NOMO-1 treated with dmso at 0.1 percent for 144 hours (cell line): ENCODE measurements around the gene LRP6.
"Not testable (repeated sequence)": the region's sequence is repeated elsewhere in the genome, so short reads cannot be mapped to it uniquely, and the experiment has no call there.

Experiments used
- DNase-seq: peaks from one replicate; lab custom pipeline; 2025; ENCODE audit not compliant: unreplicated experiment; lab: John Stamatoyannopoulos, UW

LRP6 gene

DNA sequence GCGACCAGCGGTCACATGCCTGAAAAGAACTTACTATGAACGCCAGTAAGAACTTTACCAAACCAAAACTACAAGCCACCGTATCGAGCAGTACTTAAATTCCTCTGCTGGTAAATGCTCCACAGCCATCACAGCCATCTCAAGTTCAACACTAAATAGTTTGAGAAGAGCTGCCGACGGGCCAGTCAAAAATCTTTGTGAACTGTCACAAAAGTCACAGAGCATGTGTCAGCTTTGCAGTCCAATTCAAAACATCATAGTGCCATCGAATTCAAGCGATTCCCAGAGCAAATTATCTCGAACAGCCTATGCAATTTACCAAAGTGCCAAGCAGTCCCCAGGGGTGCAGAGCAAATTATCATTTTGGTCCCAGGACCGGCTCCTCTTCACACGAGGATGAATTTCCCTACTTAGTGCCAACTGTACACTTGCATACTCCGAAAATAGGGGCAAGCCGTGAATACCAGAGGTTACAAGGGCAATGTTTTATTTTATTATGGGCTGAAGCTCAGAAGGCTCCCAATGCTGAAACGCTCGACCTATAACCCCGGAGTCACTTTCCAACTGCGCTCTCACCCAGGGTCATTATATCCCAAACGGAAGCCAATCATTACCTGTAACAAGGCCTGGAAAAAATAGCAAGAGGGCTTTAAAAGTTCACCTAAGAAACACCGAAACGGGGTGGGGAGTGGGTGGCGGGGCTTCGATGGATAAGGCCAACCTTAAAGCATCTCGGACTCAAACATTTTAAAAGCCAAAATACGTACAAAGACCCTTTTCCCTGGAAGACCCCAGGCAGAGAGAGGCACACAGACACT is 1.1 kb downstream of the LRP6 start:
- DNase-seq: no peak

DNA sequence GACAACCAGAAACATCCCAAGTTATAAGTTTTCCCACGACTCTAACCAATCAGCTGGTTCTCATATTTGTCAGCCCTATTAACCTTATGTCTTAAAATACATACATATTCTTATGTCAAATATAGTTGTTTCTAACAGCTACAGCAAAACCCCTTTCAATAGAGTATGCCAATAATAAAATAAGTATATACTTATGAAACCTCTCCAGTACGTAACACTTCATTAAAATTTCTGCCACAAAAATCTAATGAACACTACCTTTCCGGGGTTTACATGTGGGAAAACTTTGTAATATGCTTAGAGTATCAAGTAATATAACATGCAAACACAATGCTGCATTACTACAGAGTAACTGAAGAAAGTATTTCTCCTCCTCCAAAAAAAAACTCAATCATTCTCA is 1.8 kb downstream of the LRP6 start:
- DNase-seq: no peak

DNA sequence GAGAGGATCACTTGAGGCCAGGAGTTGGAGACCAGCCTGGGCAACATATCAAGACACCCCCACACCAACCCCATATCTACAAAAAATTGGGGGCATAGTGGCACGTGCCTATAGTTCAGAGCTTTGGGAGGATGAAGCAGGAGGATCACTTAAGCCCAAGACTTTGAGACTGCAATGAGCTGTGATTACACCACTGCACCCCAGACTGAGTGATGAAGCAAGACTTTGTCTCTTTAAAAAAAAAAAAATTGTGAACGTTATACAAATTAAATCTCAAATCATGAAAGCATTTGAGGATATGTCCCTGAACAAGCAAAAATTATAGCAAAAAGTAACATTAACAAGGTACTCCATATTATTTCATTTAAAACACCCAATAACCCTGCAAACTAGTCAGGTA is 2.9 kb downstream of the LRP6 start:
- DNase-seq: no peak

DNA sequence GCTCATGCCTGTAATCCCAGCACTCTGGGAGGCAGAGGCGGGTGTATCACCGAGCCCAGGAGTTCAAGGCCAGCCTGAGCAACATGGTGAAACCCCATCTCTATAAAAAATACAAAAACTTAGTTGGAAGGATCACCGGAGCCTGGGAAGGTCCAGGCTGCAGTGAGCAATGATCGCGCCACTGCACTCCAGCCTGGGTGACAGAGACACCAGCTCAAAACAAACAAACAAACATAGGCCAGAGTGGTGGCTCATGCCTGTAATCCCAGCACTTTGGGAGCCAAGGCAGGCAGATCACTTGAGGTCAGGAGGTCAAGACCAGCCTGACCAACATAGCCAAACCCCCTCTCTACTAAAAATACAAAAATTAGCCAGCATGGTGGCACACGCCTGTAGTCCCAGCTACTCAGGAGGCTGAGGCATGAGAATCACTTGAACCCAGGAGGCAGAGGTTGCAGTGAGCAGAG is 10.5 kb downstream of the LRP6 start:
- not testable (repeated sequence) for DNase-seq

DNA sequence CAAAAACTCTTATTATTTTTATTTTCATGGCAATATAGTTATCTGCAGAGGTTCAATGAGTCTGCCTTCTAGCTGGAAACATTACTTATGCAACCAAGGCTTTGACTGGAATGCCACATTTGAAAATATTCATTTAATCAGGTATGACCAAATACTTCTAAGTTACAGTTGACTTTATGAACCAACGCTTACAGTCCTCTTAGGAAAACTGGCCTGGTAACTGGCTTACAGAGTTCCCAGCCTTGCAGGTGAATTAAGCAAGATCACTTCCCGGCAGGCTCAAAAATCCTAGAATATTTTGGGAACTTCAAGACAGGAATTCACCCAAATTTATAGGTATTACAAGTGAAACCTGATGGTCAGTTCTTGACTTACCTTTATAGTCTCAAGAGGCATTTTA is 12.3 kb downstream of the LRP6 start:
- no peak for DNase-seq

DNA sequence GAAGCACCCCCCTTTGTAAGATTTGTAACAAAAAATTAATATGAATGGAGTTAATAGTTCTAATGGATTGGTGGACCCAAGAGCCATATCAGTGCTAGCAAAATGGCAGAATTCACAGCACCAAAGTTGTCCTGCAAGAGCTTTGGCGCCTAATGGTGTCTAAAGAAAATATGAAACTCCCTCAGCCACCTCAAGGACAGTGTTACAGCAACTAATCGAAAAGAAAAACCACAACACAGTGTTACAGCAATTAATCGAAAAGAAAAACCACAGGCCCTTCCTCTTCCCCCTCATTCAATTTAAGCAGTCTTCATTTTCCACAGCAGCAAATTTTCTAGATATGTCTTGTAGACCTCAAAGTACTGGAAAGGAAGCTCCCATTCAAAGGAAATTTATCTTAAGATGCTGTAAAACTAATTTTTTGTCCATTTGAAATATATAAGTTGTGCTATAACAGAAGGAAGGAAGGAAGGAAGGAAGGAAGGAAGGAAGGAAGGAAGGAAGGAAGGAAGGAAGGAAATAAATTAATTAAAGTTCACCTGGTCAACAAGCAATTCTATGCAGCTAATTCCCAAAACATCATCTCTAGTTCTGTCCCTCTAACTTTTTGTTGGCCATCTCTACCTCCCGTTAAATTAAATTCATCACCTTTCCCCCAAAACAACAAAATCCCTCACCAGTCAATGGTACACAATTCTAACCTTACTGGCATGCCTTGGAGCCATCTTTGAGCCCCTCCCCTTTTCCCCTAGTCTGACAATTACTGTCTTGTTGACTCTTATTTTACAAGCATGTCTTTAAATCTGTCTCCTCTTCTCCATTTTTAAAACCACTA is 17.4 kb downstream of the LRP6 start:
- peak; percentile 15 for DNase-seq

DNA sequence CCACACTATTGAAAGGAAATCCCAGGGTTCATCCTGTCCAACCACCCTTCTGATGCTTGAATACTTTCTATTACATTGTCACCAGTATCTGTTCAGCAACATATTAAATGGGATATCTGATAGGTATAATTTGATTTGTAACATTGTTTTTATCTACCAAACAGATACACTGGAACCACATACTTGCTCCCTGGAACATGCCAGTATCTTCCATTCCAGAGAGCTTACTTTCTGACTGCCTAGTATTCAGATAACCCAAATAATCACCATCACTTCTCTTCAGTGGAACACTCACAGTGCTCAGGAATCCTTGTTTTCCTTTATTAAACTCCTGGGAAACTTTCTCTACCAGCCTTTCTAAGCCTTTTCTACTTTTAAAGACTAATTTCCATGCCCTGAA is 19.3 kb downstream of the LRP6 start:
- no peak for DNase-seq

DNA sequence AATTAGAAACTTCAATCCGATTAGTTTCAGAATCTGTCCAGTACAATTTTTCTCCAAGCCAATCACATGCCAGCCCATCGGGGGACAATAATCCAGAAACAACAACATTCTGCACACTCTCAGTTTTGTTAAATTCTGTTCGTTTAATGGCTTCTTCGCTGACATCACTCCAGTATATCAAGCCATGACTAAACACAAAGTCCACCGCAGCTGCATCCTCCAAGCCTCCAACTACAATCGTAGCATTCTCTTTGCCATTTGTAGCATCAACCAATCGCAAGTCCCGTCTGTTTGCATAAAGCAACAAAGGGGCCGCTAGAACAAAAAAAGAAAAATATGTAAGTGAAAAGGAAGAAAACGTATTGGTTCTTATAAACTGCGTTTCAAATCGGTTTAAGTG is 22.5 kb downstream of the LRP6 start:
- DNase-seq: no peak

DNA sequence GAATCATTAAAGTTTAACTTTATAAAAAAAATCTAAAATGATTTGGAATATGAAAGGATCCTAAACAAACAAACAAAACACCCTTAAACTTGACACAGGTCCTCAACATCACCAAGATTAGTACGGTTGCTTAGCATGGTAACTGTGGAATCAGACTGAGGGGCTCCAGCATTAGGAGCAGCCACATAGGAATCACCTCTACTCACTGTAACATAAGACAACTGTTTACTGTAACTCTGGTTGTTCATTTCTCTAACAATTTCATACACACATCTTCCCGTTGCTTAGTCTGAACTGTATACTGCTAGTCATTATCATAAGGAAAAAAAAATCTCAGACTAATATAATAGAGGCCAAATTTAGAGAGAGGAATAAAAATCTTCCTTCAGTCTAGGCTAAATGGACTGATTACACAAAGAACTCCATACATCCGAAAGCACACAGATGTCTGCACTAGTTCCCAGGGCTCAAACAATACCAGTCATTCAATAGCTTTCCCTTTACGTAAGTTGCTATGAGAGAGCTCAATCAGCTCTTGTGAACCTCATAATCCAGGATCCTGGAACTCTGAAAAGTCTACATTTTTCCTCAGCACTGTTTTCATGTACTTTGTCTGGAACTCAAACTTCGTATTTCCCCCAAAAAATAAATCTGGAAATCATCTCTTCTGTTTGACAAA is 26.0 kb downstream of the LRP6 start:
- no peak for DNase-seq

DNA sequence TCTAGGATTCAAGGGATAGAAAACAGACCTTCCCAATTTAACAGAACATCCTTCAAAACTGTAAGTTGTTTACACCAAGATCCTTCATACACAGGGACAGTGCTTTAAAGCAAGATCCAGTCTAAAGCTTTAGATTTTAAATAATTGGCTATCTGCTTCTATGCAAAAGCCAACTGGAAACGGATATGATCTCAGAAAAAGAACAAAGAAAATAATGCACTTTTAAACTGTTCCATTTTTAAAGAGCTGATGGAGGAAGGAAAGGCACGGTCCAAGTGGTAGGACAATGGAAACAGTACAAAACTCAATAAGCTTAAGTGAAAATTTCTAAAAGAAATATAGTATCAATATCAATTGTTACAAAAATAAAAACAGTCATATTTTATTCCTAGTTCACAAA is 27.7 kb downstream of the LRP6 start:
- no peak for DNase-seq

DNA sequence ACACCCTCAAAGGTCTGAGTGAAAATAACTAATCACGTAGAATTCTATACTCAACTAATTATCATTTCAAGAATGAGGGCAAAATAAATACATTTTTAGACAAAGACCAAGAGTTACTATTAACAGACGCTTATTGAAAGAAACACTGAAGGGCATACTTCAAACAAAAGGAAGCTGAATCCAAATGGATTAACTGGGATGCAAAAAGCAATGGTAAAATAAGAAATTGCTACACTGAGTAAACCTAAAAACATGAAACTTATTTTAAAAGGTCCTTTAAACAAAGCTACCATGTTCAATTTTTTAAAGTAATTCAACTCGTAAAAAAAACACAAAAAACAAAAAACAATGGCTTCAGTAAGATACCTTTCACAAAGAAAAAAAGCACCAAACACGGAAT is 28.2 kb downstream of the LRP6 start:
- DNase-seq: no peak

DNA sequence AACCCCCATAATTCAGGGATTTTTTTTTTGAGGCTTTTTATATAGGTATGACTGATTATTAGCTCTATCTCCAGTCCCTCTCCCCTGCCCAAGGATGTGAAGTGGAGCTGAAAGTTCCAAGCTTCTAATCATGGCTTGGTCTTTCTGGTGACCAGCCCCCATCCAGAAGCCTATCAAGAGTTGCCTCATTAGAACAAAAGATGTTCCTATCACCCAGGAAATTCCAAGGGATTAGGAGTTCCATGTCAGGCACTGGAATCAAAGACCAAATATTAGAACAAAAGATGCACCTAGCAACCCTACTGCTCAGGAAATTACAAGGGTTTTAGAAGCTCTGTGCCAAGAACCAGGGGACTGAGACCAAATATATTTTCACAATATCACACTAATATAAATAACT is 29.9 kb downstream of the LRP6 start:
- no peak for DNase-seq

DNA sequence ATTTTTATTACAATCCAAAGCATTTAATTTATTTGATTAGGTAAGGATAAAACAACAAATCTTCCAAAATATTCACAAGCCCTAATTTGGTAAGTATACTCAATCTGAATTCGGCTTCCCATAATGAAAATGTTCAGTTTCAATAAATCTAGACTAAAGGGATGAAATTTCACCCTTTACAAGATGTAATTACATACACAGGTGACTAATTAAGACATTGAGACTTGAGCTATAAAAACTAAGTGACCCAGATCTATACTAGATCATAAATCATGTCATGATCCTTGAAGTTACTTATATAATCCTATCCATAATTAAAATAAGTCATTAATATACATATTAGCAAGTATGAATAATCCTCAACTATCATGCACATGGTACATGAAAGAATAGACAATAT is 36.6 kb downstream of the LRP6 start:
- DNase-seq: no peak

DNA sequence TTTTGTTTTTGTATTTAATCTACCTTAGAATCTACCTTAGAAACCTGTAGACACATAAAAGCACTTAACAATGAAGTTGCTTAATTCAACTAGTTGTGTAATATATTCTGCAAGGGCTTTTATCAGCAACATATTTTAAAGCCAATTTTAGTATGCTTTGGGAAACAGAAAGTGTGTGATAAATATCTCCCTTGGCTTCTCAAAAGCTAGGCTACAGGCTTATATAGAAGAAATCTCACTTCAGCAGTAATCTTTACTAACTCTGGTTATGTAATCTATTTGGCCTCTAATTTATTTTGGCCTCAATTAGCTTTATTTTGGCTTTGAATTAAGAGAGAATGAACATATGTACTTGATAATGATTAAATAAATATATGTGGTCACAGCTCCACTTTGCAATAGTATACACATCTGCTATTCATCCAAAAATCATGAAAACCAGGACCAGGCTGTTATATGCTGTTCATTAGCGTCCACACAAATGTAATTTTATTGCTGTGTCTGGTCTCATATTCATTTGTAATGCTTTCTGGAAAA is 37.2 kb downstream of the LRP6 start:
- no peak for DNase-seq

DNA sequence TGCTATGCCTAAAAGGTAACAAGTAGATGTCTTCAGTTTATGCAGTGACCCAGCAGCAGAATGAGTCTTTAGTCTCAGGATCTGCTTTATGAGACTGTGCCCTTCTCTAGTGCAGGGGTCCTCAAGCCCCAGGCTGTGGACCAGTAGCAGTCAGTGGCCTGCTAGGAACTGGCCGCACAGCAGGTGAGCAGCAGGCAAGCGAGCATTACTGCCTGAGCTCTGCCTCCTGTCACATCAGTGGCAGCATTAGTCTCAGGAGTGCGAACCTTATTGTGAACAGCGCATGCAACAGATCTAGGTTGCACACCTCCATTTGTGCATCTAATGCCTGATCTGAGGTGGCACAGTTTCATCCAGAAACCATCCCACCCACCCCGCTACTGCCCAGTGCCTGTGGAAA is 38.4 kb downstream of the LRP6 start:
- DNase-seq: no peak

DNA sequence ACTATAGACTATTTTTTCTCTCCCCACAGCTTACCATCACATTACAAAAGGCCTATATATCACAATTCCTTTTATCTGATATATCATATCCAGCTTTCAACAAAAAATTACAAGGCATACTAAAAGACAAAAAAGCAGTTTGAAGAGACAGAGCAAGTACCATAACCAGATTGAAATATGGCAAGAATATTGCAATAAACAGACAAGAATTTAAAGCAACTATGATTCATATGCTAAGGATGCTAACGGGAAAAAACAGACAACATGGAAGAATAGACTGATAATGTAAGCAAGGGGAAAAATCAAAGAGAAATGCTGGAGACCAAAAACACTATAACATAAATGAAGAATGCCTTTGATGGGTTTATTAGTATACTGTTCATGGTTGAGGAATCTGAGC is 40.7 kb downstream of the LRP6 start:
- no peak for DNase-seq

DNA sequence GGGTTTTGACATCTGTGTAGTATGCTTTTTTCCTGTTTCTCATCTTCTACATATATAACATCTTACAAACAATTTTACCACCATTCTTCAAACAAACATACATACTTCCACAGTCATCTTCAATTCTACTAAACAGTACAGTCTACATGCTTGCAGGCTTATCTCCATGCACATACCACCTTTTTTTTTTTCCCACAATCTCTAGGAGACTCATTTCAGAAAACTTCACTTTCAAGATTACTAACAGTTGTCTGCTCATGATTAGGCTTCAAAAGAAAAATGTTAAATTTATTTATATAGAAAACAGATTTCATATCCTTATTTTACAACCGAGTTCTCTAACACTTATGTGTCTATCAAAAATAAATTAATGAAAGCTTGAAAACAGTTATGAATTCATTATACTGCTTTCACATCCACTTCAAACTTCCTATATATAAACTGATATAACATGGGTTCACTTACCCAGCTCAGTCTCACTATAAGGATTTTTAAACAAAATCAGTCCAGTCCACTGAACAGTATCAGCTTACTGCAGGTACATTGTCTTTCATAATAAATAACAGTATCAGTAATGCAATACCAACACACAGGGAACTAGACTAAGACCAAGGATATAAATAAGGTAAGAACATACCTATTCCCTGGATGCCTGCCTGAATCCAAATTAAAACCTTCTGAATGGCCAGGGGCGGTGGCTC is 42.5 kb downstream of the LRP6 start:
- DNase-seq: no peak

DNA sequence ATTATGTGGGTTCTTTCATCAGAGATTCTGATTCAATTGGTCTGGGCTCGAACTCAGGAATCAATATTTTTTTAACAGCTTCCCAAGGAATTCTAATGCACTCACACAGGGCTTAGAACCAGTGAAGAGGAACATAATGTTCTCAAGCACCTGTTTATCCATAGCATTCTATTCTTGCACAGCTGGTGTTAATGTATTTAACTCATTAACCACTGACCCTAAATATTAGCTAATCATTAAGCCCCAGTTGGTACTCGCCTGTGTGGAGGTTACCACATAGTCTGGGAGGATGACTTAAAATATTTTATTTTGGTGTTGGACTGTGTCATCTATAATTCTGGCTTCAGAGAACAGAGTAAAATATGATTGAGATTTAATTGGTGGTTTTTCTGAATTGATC is 45.3 kb downstream of the LRP6 start:
- DNase-seq: no peak

DNA sequence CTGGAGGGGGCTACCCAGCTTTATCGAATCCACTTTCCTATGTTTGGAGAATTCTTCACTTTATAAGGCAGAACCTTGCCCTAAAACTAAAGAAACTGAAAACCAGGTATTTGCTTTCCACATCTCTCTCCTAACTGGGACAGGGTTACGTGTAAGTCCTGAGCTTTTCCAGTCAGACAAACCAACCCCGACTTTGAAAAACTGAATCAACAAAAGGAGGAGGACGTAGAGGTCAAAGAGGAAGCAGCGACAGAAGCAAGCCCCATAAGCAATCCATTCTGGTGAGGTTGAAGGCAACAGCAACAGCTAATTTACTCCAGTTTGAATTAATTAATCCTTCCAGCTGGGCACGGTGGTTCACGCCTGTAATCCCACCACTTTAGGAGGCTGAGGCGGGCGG is 47.2 kb downstream of the LRP6 start:
- no peak for DNase-seq

DNA sequence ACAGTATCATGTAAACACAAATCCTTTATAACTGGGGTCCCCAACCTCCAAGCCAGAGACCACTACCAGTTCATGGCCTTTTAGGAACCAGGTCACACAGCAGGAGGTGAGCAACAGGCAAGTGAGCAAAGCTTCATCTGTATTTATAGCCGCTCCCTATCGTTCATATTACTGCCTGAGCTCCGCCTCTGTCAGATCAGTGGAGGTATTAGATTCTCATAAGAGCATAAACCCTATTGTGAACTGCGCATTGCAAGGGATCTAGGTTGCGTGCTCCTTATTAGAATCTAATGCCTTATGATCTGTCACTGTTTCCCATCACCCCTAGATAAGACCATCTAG is 49.9 kb downstream of the LRP6 start:
- DNase-seq: no peak
